Uterus (tissue), 2 donors: Measurements from ENCODE around the gene HSPA12A.

Experiments
- POLR2A ChIP-seq, 2 donors: fragments of 450-650 bp; IDR thresholded peaks; one replicate each; pipeline ENCODE4 v1.6.1; 2016; ENCODE audit warnings: antibody characterized with exemption in 2 of 2, mild to moderate bottlenecking in 1 of 2, moderate library complexity in 1 of 2
- TF ChIP-seq, protein P1 (sequence below), 4 experiments: fragments of 200-600 bp in 2 of 4; fragments of 450-650 bp in 2 of 4; sonication (generic) in 2 of 4; IDR thresholded peaks; one replicate each; pipeline ENCODE4 v1.5.1; 2016 to 2019; ENCODE audit warnings: antibody characterized with exemption in 4 of 4, mild to moderate bottlenecking in 2 of 4, moderate library complexity in 1 of 4

DNA sequence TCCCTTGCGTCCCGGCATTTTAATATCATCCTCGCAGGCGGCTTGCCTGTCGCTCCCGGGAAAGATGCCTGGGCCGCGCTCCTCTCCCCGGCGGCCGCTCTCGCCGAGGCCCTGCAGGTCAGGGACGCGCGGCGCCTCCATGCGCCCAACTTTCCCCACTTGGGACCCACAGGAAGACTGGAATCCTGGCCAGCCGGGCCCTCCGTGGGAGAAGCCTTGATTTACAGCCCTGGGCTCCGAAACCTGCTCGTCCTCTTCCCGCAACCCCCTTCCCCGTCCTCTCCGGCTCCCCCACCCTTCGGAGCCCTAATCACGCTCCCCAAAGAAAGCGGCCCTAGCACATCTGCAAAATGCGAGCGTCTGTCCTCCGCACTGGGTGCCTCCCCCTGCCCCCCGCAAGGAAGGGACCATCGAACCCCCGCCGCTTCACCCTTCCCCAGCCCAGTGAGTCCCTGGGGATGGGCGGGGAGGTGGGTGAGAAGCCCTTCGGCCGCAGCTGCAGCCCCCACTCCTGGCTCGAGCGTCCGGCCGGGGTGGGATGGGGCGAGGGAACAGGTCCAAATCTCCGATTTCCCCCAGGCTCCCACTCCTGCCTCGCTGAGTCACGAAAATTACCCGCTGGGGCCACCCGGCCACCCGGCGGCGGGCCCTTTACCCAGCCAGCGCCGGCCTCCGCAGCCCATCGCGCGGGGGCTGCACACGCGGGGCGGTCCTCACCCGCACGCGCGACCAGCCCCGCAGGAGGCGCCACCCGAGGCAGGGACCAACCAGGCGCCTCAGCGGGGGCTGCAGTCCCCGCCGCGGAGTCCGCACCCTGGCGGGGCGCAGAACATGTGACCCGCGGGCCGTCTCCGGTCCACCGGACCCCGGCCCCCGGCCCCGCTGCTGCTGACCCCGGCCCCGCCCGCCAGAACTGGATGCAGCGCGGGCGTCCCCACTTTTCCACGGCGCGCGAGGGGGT lies 695 bp downstream of the HSPA12A start:
- TF ChIP-seq, protein P1, sequence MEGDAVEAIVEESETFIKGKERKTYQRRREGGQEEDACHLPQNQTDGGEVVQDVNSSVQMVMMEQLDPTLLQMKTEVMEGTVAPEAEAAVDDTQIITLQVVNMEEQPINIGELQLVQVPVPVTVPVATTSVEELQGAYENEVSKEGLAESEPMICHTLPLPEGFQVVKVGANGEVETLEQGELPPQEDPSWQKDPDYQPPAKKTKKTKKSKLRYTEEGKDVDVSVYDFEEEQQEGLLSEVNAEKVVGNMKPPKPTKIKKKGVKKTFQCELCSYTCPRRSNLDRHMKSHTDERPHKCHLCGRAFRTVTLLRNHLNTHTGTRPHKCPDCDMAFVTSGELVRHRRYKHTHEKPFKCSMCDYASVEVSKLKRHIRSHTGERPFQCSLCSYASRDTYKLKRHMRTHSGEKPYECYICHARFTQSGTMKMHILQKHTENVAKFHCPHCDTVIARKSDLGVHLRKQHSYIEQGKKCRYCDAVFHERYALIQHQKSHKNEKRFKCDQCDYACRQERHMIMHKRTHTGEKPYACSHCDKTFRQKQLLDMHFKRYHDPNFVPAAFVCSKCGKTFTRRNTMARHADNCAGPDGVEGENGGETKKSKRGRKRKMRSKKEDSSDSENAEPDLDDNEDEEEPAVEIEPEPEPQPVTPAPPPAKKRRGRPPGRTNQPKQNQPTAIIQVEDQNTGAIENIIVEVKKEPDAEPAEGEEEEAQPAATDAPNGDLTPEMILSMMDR (IDR thresholded peaks at IDR 0.05) = no peak
- no peak for TF ChIP-seq POLR2A (IDR thresholded peaks at IDR 0.05)
